SK-N-MC (cell line): ENCODE results near the gene PRC1.

Experiments
- EZH2 ChIP-seq: fragments of 200-600 bp; sonication (generic); IDR thresholded peaks from one replicate; pipeline ENCODE4 v1.6.1; 2017; ENCODE audit warnings: antibody characterized with exemption
- POLR2AphosphoS5 ChIP-seq: IDR thresholded peaks from 2 replicates; pipeline ENCODE4 v1.6.1; 2012; ENCODE audit warnings: mild to moderate bottlenecking, low read depth, low read length, borderline replicate concordance

- TF ChIP-seq POLR2AphosphoS5: no peak
- no peak for TF ChIP-seq EZH2
Observed at GRCh38 chr15:90957791-90958190, 36.5 kb downstream of the PRC1 start.
